Breast epithelium (tissue), 4 donors: ENCODE results near the gene SHH. TPM values are rescaled to one million over a fixed set of nuclear protein-coding genes. Genes with fewer than 3 reads are reported as not detected.
"Not testable (repeated sequence)": the region's sequence is repeated elsewhere in the genome, so short reads cannot be mapped to it uniquely, and the experiment has no call there.

Source experiments
- DNase-seq, 2 donors: peaks; one replicate each; pipeline ENCODE4 v3.0.0-alpha.2; 2019; ENCODE audit warnings: low spot score in 2 of 2
- H3K27ac ChIP-seq, 2 donors: fragments of 200-600 bp; sonication (generic) in 1 of 2; one replicate each; pipeline ENCODE4 v1.5.1; 2016 to 2019; ENCODE audit warnings: mild to moderate bottlenecking in 1 of 2
- H3K27me3 ChIP-seq, 2 donors: fragments of 200-600 bp; sonication (generic) in 1 of 2; one replicate each; pipeline versions ENCODE4 v1.5.1 to v1.6.0; 2017 to 2019; ENCODE audit warnings: control low read depth in 1 of 2, mild to moderate bottlenecking in 1 of 2
- H3K36me3 ChIP-seq: fragments of 200-600 bp; one replicate; pipeline ENCODE4 v1.5.1; 2019
- H3K4me1 ChIP-seq, 2 donors: fragments of 200-600 bp; sonication (generic); one replicate each; pipeline ENCODE4 v1.5.1; 2016 to 2019; ENCODE audit warnings: control low read depth in 1 of 2
- H3K4me3 ChIP-seq, 3 donors: fragments of 200-600 bp; sonication (generic); 1 replicate in 2 of 3; 2 replicates in 1 of 3; pipeline ENCODE4 v1.5.1; 2016 to 2019; ENCODE audit warnings: mild to moderate bottlenecking in 3 of 3, moderate library complexity in 2 of 3
- H3K9me3 ChIP-seq, 2 donors: fragments of 200-600 bp; sonication (generic) in 1 of 2; one replicate each; pipeline ENCODE4 v1.5.1; 2016 to 2019; ENCODE audit warnings: control low read depth in 1 of 2
- CTCF ChIP-seq, 3 donors: fragments of 450-650 bp; IDR thresholded peaks; one replicate each; pipeline ENCODE4 v1.5.1; 2016 to 2017; ENCODE audit warnings: antibody characterized with exemption in 3 of 3, mild to moderate bottlenecking in 3 of 3, moderate library complexity in 3 of 3
- POLR2A ChIP-seq: fragments of 450-650 bp; IDR thresholded peaks from one replicate; pipeline ENCODE4 v1.6.1; 2016; ENCODE audit warnings: antibody characterized with exemption, mild to moderate bottlenecking, moderate library complexity
- POLR2AphosphoS5 ChIP-seq, 3 donors: sonication (generic); formaldehyde crosslinking; IDR thresholded peaks; one replicate each; pipeline ENCODE4 v1.6.1; 2017; ENCODE audit warnings: antibody characterized with exemption in 3 of 3
- intact Hi-C: fragments of 100-400 bp; cut with DNase I; formaldehyde crosslinking; loops from one replicate; pipeline ENCODE4 v1.15.1; 2023; ENCODE audit warnings: low total_unique reads
- total RNA-seq, 3 donors: library from RNA; depleted of rRNA; stranded (reverse); fragments of >200 nt; gene quantifications; one replicate each; pipeline ENCODE4 v1.1.0, GENCODE V29; 2016

Gene SHH
- total RNA-seq, 3 donors from 2014 or later, result not detected

- no peaks in the 10 kb centered on the region for H3K36me3 ChIP-seq
- DNase-seq, result no peak
- H3K4me1 ChIP-seq, result no peaks in the 10 kb centered on the region
- TF ChIP-seq CTCF (IDR thresholded peaks at IDR 0.05) (no peak), POLR2AphosphoS5 (IDR thresholded peaks at IDR 0.05) (no peak), POLR2A (no peak)
- H3K27me3 ChIP-seq, result peaks cover 0 to 6% of the 10 kb centered on the region in 2 donors
- intact Hi-C loops, result no loop called here
- H3K9me3 ChIP-seq, result no peaks in the 10 kb centered on the region
- H3K27ac ChIP-seq, result no peak overlapping the region
- no peak overlapping the region for H3K4me3 ChIP-seq
Measured at GRCh38 chr7:155843426-155844018, 31.3 kb upstream of the SHH start.

GRCh38 chr7:155842496-155843265 is 30.4 kb upstream of the SHH start:
- no peaks in the 10 kb centered on the region for H3K9me3 ChIP-seq
- intact Hi-C loops, result no loop called here
- no peak overlapping the region for H3K4me3 ChIP-seq
- H3K27me3 ChIP-seq, result peaks cover 0 to 6% of the 10 kb centered on the region in 2 donors
- DNase-seq, result peak in 1 of 2 donors; percentile 27
- H3K36me3 ChIP-seq, result no peaks in the 10 kb centered on the region
- TF ChIP-seq POLR2A (no peak), POLR2AphosphoS5 (IDR thresholded peaks at IDR 0.05) (no peak), CTCF (IDR thresholded peaks at IDR 0.05) (no peak)
- H3K4me1 ChIP-seq, result no peaks in the 10 kb centered on the region
- no peak overlapping the region for H3K27ac ChIP-seq

DNA sequence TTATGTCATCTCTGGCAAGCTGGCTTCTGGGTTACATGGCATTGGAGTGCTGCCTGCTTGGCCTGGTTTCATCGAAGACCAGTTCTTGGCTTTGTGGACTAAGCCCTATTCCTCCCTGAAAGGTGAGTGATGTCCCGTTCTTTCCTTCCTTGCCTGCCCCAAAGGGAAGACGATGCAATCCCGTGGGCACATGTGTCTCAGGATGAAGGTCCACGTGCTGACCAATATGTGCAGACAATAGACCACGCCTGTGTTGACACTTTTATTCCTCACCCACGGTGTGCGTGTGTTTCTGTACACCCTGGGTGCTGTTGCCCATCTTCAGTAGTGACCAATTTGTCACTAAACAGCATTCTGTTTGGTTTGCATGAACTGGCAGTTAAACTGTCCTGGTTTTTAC is 28.6 kb upstream of the SHH start:
- intact Hi-C loops, result no loop called here
- TF ChIP-seq POLR2A, result no peak
- no peak for TF ChIP-seq POLR2AphosphoS5 (IDR thresholded peaks at IDR 0.05)
- TF ChIP-seq CTCF (IDR thresholded peaks at IDR 0.05), result no peak
- Histone ChIP-seq H3K27me3 (peaks cover 0 to 16% of the 10 kb centered on the region in 2 donors), H3K27ac (no peak overlapping the region), H3K9me3 (no peaks in the 10 kb centered on the region), H3K4me3 (no peak overlapping the region), H3K36me3 (no peaks in the 10 kb centered on the region), H3K4me1 (no peaks in the 10 kb centered on the region)
- DNase-seq, result peak in 1 of 2 donors; percentile 25

GRCh38 chr7:155840262-155840885 is 28.1 kb upstream of the SHH start:
- TF ChIP-seq CTCF (IDR thresholded peaks at IDR 0.05) (no peak), POLR2AphosphoS5 (IDR thresholded peaks at IDR 0.05) (no peak), POLR2A (no peak)
- no peaks in the 10 kb centered on the region for H3K36me3 ChIP-seq
- H3K27ac ChIP-seq, result no peak overlapping the region
- no peaks in the 10 kb centered on the region for H3K9me3 ChIP-seq
- H3K27me3 ChIP-seq, result peaks cover 0 to 16% of the 10 kb centered on the region in 2 donors
- no peak overlapping the region for H3K4me3 ChIP-seq
- intact Hi-C loops, result no loop called here
- H3K4me1 ChIP-seq, result no peaks in the 10 kb centered on the region
- peak in 1 of 2 donors; percentile 38 for DNase-seq

DNA sequence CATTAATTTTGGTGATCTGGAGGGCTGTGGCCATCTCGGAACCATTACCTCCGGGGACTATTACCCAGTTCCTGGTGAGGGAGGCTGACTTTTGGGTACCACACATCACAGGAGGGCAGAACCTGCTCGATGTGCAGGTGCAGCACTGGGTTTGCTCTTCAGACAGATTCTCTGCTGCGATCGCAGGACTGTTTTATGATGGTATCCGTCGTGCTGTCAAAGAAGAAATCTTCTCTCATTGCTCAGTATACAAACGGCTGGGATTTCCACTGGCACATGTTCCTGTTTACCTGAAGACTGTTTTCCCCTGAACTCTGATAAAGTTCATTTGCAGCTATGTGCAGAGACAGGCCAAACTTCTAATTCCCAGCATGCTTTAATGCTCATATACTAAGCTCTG is 27.2 kb upstream of the SHH start:
- H3K27me3 ChIP-seq, result peaks cover 0 to 10% of the 10 kb centered on the region in 2 donors
- intact Hi-C loops, result no loop called here
- no peak for DNase-seq

DNA sequence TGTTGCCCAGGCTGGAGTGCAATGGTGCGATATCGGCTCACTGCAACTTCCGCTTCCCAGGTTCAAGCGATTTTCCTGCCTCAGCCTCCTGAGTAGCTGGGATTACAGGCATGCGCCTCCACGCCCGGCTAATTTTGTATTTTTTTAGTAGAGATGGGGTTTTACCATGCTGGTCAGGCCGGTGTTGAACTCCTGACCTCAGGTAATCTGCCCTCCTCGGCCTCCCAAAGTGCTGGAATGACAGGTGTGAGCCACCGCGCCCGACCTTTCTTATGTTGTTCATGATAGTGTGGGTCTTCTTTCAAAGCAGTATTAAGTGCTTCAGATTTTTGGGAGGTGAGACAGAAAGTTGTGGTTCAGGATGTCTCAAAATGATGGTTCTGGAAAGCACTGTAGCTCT is 26.0 kb upstream of the SHH start:
- H3K9me3 ChIP-seq, intact Hi-C loops, H3K4me3 ChIP-seq, H3K36me3 ChIP-seq, H3K27ac ChIP-seq, H3K4me1 ChIP-seq, H3K27me3 ChIP-seq: not testable (repeated sequence)
- peak in 1 of 2 donors; percentile 19 for DNase-seq

More for the DNA sequence above, 27.2 kb upstream of the SHH start:
- Histone ChIP-seq H3K4me1 (no peaks in the 10 kb centered on the region), H3K4me3 (no peak overlapping the region), H3K36me3 (no peaks in the 10 kb centered on the region), H3K9me3 (no peaks in the 10 kb centered on the region), H3K27ac (no peak overlapping the region)
- TF ChIP-seq CTCF (IDR thresholded peaks at IDR 0.05), result no peak
- TF ChIP-seq POLR2A, result no peak
- no peak for TF ChIP-seq POLR2AphosphoS5 (IDR thresholded peaks at IDR 0.05)
